T-helper 2 cell treated with Interferon-gamma antibody and Interleukin-4, amounts not matched to agents 5 μg/mL and 100 μg/mL, for 36 hours (primary cell): ENCODE data around the gene GARIN3.
A peak's percentile ranks its signal among the peaks of the same experiment; 100 is the strongest.
"Not testable (repeated sequence)": the region's sequence is repeated elsewhere in the genome, so short reads cannot be mapped to it uniquely, and the experiment has no call there.

Experiments used
- DNase-seq: peaks from one replicate; pipeline ENCODE4 v3.0.0; 2021; ENCODE audit warnings: low spot score
- H3K27ac Mint-ChIP-seq: one replicate; pipeline ENCODE4 v1.8.0; 2021; ENCODE audit warnings: mild to moderate bottlenecking, mixed read lengths
- H3K27me3 Mint-ChIP-seq: one replicate; pipeline ENCODE4 v1.8.0; 2021; ENCODE audit warnings: low read depth, mixed read lengths
- H3K36me3 Mint-ChIP-seq: one replicate; pipeline ENCODE4 v1.8.0; 2021; ENCODE audit warnings: low read depth, mixed read lengths
- H3K4me1 Mint-ChIP-seq: one replicate; pipeline ENCODE4 v1.8.0; 2021; ENCODE audit warnings: low read depth, mixed read lengths
- H3K4me3 Mint-ChIP-seq: one replicate; pipeline ENCODE4 v1.8.0; 2022; ENCODE audit warnings: mild to moderate bottlenecking, moderate library complexity, mixed read lengths
- H3K9me3 Mint-ChIP-seq: one replicate; pipeline ENCODE4 v1.8.0; 2021; ENCODE audit warnings: mixed read lengths

GARIN3 gene

GRCh38 chr5:157196045-157196444 lies 30.0 kb upstream of the GARIN3 start:
- no peak for DNase-seq
- peaks cover 83% of the 10 kb centered on the region for H3K4me1 Mint-ChIP-seq
- peaks cover 79% of the 10 kb centered on the region for H3K36me3 Mint-ChIP-seq
- H3K27me3 Mint-ChIP-seq: no peaks in the 10 kb centered on the region
- H3K27ac Mint-ChIP-seq: peak overlapping the region; percentile 71
- no peaks in the 10 kb centered on the region for H3K9me3 Mint-ChIP-seq
- H3K4me3 Mint-ChIP-seq: peak overlapping the region; percentile 68

GRCh38 chr5:157193699-157194424 lies 27.8 kb upstream of the GARIN3 start:
- Mint-ChIP-seq H3K36me3 (peaks cover 77% of the 10 kb centered on the region), H3K9me3 (no peaks in the 10 kb centered on the region), H3K27me3 (no peaks in the 10 kb centered on the region), H3K4me1 (peaks cover 84% of the 10 kb centered on the region), H3K27ac (peak overlapping the region; percentile 76), H3K4me3 (peak overlapping the region; percentile 70)
- DNase-seq: no peak

GRCh38 chr5:157189223-157189622 lies 23.2 kb upstream of the GARIN3 start:
- Mint-ChIP-seq H3K9me3 (no peaks in the 10 kb centered on the region), H3K27me3 (no peaks in the 10 kb centered on the region), H3K4me3 (peak overlapping the region; percentile 86), H3K27ac (peak overlapping the region; percentile 79), H3K4me1 (peaks cover 76% of the 10 kb centered on the region), H3K36me3 (peaks cover 83% of the 10 kb centered on the region)
- DNase-seq: no peak

GRCh38 chr5:157188270-157188669 lies 22.2 kb upstream of the GARIN3 start:
- DNase-seq: no peak
- peak overlapping the region; percentile 86 for H3K4me3 Mint-ChIP-seq
- no peaks in the 10 kb centered on the region for H3K27me3 Mint-ChIP-seq
- H3K4me1 Mint-ChIP-seq: peaks cover 73% of the 10 kb centered on the region
- peak overlapping the region; percentile 79 for H3K27ac Mint-ChIP-seq
- no peaks in the 10 kb centered on the region for H3K9me3 Mint-ChIP-seq
- peaks cover 84% of the 10 kb centered on the region for H3K36me3 Mint-ChIP-seq

GRCh38 chr5:157187046-157187754 lies 21.1 kb upstream of the GARIN3 start:
- H3K9me3 Mint-ChIP-seq: no peaks in the 10 kb centered on the region
- H3K4me1 Mint-ChIP-seq: peaks cover 66% of the 10 kb centered on the region
- H3K27ac Mint-ChIP-seq: peak overlapping the region; percentile 79
- H3K4me3 Mint-ChIP-seq: peak overlapping the region; percentile 86
- peaks cover 83% of the 10 kb centered on the region for H3K36me3 Mint-ChIP-seq
- no peak for DNase-seq
- no peaks in the 10 kb centered on the region for H3K27me3 Mint-ChIP-seq

- Mint-ChIP-seq H3K9me3 (no peaks in the 10 kb centered on the region), H3K4me3 (peak overlapping the region; percentile 86), H3K27ac (peak overlapping the region; percentile 79), H3K27me3 (no peaks in the 10 kb centered on the region), H3K4me1 (peaks cover 61% of the 10 kb centered on the region), H3K36me3 (peaks cover 84% of the 10 kb centered on the region)
- DNase-seq: no peak
These were observed 20.4 kb upstream of the GARIN3 start for GRCh38 chr5:157186309-157187045.

- Mint-ChIP-seq H3K4me1 (peaks cover 54% of the 10 kb centered on the region), H3K36me3 (peaks cover 81% of the 10 kb centered on the region), H3K4me3 (peak overlapping the region; percentile 86)
- H3K9me3 Mint-ChIP-seq, H3K27me3 Mint-ChIP-seq, H3K27ac Mint-ChIP-seq: not testable (repeated sequence)
- DNase-seq: peak; percentile 5
These were observed 19.1 kb upstream of the GARIN3 start for GRCh38 chr5:157185122-157185521.

- peak overlapping the region; percentile 77 for H3K27ac Mint-ChIP-seq
- H3K27me3 Mint-ChIP-seq: no peaks in the 10 kb centered on the region
- DNase-seq: peak; percentile 17
- no peaks in the 10 kb centered on the region for H3K9me3 Mint-ChIP-seq
- H3K36me3 Mint-ChIP-seq: peaks cover 76% of the 10 kb centered on the region
- peak overlapping the region; percentile 86 for H3K4me3 Mint-ChIP-seq
- H3K4me1 Mint-ChIP-seq: peaks cover 56% of the 10 kb centered on the region
These were observed 18.1 kb upstream of the GARIN3 start for GRCh38 chr5:157184117-157184670.

- Mint-ChIP-seq H3K27ac (peak overlapping the region; percentile 98), H3K4me3 (peak overlapping the region; percentile 98), H3K9me3 (peaks cover 11% of the 10 kb centered on the region), H3K27me3 (no peaks in the 10 kb centered on the region), H3K36me3 (peaks cover 67% of the 10 kb centered on the region), H3K4me1 (peaks cover 56% of the 10 kb centered on the region)
- DNase-seq: no peak
These were observed 16.2 kb upstream of the GARIN3 start for GRCh38 chr5:157182143-157182757.

GRCh38 chr5:157180374-157181264 lies 14.6 kb upstream of the GARIN3 start, which contains the start of gene ITK:
ITK (plus strand) TSS chr5:157180840; CDS start chr5:157180978, 138 bp downstream.
- H3K27ac Mint-ChIP-seq: peak within 1 kb of the TSS; percentile 98
- H3K9me3 Mint-ChIP-seq: peaks cover 11% of the 10 kb centered on the region
- peaks cover 55% of the 10 kb centered on the region for H3K36me3 Mint-ChIP-seq
- H3K4me1 Mint-ChIP-seq: peaks cover 49% of the 10 kb centered on the region
- DNase-seq: peak; percentile 58
- no peaks in the 10 kb centered on the region for H3K27me3 Mint-ChIP-seq
- H3K4me3 Mint-ChIP-seq: peak within 1 kb of the TSS; percentile 98

GRCh38 chr5:157178966-157179365 lies 12.9 kb upstream of the GARIN3 start:
- Mint-ChIP-seq H3K27ac (peak overlapping the region; percentile 98), H3K4me1 (peaks cover 56% of the 10 kb centered on the region), H3K4me3 (peak overlapping the region; percentile 98), H3K36me3 (peaks cover 40% of the 10 kb centered on the region), H3K9me3 (peaks cover 11% of the 10 kb centered on the region), H3K27me3 (no peaks in the 10 kb centered on the region)
- DNase-seq: no peak

- no peaks in the 10 kb centered on the region for H3K27me3 Mint-ChIP-seq
- H3K4me3 Mint-ChIP-seq: peak overlapping the region; percentile 98
- peaks cover 11% of the 10 kb centered on the region for H3K9me3 Mint-ChIP-seq
- peaks cover 53% of the 10 kb centered on the region for H3K4me1 Mint-ChIP-seq
- peaks cover 31% of the 10 kb centered on the region for H3K36me3 Mint-ChIP-seq
- H3K27ac Mint-ChIP-seq: peak overlapping the region; percentile 98
- DNase-seq: no peak
These were observed 11.9 kb upstream of the GARIN3 start for GRCh38 chr5:157177953-157178352.
